NCI-H748 treated with DMSO at 0.1 percent for 48 hours (cell line): ENCODE data around the gene A4GALT.

Experiments used
- DNase-seq: peaks from one replicate; lab custom pipeline; 2025; lab: John Stamatoyannopoulos, UW

A4GALT gene

GRCh38 chr22:42702675-42703074 is 18.0 kb downstream of the A4GALT start:
- DNase-seq = no peak

GRCh38 chr22:42701694-42702093 is 19.0 kb downstream of the A4GALT start:
- no peak for DNase-seq

- no peak for DNase-seq
Measured at GRCh38 chr22:42700901-42701300, 19.8 kb downstream of the A4GALT start.

GRCh38 chr22:42700355-42700754 is 20.3 kb downstream of the A4GALT start:
- DNase-seq = no peak

- no peak for DNase-seq
Measured at GRCh38 chr22:42699976-42700352, 20.7 kb downstream of the A4GALT start.

GRCh38 chr22:42699281-42699975 is 21.2 kb downstream of the A4GALT start:
- DNase-seq = no peak

GRCh38 chr22:42697542-42698013 is 23.1 kb downstream of the A4GALT start:
- no peak for DNase-seq

GRCh38 chr22:42696331-42696967 is 24.2 kb downstream of the A4GALT start:
- no peak for DNase-seq

GRCh38 chr22:42695294-42695693 is 25.4 kb downstream of the A4GALT start:
- no peak for DNase-seq

GRCh38 chr22:42693763-42694683 is 26.6 kb downstream of the A4GALT start:
- DNase-seq = no peak

- no peak for DNase-seq
Measured at GRCh38 chr22:42693055-42693762, 27.5 kb downstream of the A4GALT start.

GRCh38 chr22:42692239-42693054 is 28.2 kb downstream of the A4GALT start:
- DNase-seq = no peak

- no peak for DNase-seq
Measured at GRCh38 chr22:42691440-42691839, 29.2 kb downstream of the A4GALT start.

- peak; percentile 16 for DNase-seq
Measured at GRCh38 chr22:42688241-42689211, 32.1 kb downstream of the A4GALT start.

GRCh38 chr22:42686756-42687491 is 33.7 kb downstream of the A4GALT start:
- DNase-seq = no peak

- DNase-seq = no peak
Measured at GRCh38 chr22:42685941-42686653, 34.6 kb downstream of the A4GALT start.

GRCh38 chr22:42684462-42685195 is 36.0 kb downstream of the A4GALT start:
- DNase-seq = no peak
